HepG2 (cell line): Measurements from ENCODE around the gene MYO18B.

Experiments
- MAX ChIP-seq: IDR thresholded peaks from 2 replicates; pipeline ENCODE4 v1.6.1; 2012; ENCODE audit warnings: inconsistent platforms
- TARDBP ChIP-seq: sonication (generic); formaldehyde crosslinking; IDR thresholded peaks from 2 replicates; pipeline ENCODE4 v1.8.0; 2022; ENCODE audit warnings: mild to moderate bottlenecking, missing genetic modification reagents
- ZNF484 ChIP-seq: sonication (generic); formaldehyde crosslinking; IDR thresholded peaks from 2 replicates; pipeline ENCODE4 v1.5.1; 2020; ENCODE audit warnings: mild to moderate bottlenecking, low read depth, missing genetic modification reagents, borderline replicate concordance

- TF ChIP-seq ZNF484 (CRISPR knock-in tag), result no peak
- no peak for TF ChIP-seq TARDBP (CRISPR knock-in tag)
- TF ChIP-seq MAX, result no peak
These were observed 3.5 kb downstream of the MYO18B start for GRCh38 chr22:25745341-25746011.
